LNCAP (cell line): ENCODE measurements around the gene MERTK.

Experiments
- CTCF ChIP-seq: fragments of 450-650 bp; IDR thresholded peaks from 2 replicates; pipeline ENCODE4 v1.5.1; 2017; ENCODE audit warnings: mild to moderate bottlenecking

The MERTK gene

GRCh38 chr2:112065966-112066365 lies 167.6 kb downstream of the MERTK start:
- no peak for TF ChIP-seq CTCF

DNA sequence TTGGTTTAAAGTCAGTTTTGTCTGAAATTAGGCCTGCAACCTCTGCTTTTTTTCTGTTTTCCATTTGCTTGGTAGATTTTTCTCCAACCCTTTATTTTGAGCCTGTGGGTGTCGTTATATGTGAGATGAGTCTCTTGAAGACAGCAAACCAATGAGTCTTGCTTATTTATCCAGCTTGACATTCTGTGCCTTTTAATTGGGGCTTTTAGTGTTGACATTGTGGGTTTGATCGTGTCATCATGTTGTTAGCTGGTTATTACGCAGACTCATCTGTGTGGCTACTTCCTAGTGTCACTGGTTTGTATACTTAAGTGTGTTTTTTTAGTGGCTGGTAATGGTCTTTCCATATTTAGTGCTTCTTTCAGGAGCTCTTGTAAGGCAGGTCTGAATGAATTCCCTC lies 175.5 kb downstream of the MERTK start:
- no peak for TF ChIP-seq CTCF

- no peak for TF ChIP-seq CTCF
Observed at GRCh38 chr2:112074506-112074905, 176.1 kb downstream of the MERTK start.

DNA sequence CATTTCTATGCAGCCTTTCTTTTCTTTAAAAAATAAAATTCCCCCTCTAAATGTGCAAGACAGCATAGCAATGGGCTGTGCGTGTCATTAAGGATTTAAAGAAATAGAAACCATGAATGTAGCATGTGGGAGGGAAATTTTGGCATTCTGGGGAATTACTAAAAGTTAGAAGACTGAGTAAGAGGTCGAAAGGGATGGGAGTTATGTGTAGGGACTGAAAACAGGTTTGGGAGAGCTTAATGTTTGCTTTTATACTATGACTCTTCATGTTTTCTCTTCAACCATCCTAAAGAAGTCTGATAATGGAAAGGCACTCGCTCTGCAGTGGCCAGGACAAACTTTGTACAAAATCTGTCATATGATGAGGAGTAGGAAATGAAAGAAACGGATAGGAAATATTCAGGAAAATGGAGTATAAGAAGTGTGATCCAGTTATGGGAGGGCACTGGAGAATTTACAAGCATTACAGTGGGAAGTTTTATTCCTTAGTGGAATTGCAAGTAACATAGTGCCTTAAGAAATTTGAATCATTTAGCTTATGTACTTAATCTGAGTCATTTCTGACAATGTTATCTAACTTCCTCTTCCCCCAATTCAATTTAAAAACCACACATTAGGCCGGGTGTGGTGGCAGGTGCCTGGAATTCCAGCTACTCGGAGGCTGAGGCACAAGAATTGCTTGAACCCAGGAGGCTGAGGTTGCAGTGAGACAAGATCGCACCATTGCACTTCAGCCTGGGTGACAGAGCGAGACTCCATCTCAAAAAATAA lies 177.3 kb downstream of the MERTK start:
- no peak for TF ChIP-seq CTCF

GRCh38 chr2:112077814-112078213 lies 179.4 kb downstream of the MERTK start:
- TF ChIP-seq CTCF, result no peak
